Mesendoderm (in vitro differentiated cells): ENCODE results near the gene STPG1.

ENCODE experiments used
- DNase-seq: peaks from one replicate; pipeline ENCODE4 v3.0.0; 2013
- H2AK5ac ChIP-seq: 2 replicates; pipeline ENCODE4 v1.6.1; 2013; ENCODE audit warnings: low read length, inconsistent platforms
- H2BK120ac ChIP-seq: 2 replicates; pipeline ENCODE4 v1.6.1; 2013; ENCODE audit warnings: low read depth, mild to moderate bottlenecking, low read length, moderate library complexity, mixed read lengths
- H2BK15ac ChIP-seq: replicated peaks from 2 replicates; pipeline ENCODE4 v1.6.1; 2013; ENCODE audit warnings: low read depth, mild to moderate bottlenecking, moderate library complexity
- H2BK5ac ChIP-seq: 2 replicates; pipeline ENCODE4 v1.6.1; 2013; ENCODE audit warnings: low read length, inconsistent platforms
- H3K18ac ChIP-seq: 2 replicates; pipeline ENCODE4 v1.6.1; 2013; ENCODE audit warnings: mild to moderate bottlenecking, low read length, mixed read lengths
- H3K23ac ChIP-seq: one replicate; pipeline ENCODE4 v1.6.1; 2013; ENCODE audit warnings: low read length
- H3K27ac ChIP-seq: 2 replicates; pipeline ENCODE4 v1.5.1; 2013; ENCODE audit warnings: low read depth, mild to moderate bottlenecking, inconsistent platforms, low read length, moderate library complexity
- H3K27me3 ChIP-seq: 2 replicates; pipeline ENCODE4 v1.6.1; 2013; ENCODE audit warnings: low read length, control low read depth, mild to moderate bottlenecking, inconsistent platforms; ENCODE audit not compliant: insufficient read depth, poor library complexity
- H3K36me3 ChIP-seq: 2 replicates; pipeline ENCODE4 v1.6.1; 2013; ENCODE audit warnings: low read length, inconsistent platforms; ENCODE audit not compliant: control insufficient read depth, insufficient read depth
- H3K4ac ChIP-seq: one replicate; pipeline ENCODE4 v1.6.1; 2013; ENCODE audit warnings: low read depth, mild to moderate bottlenecking, low read length, moderate library complexity
- H3K4me1 ChIP-seq: 2 replicates; pipeline ENCODE4 v1.6.1; 2013; ENCODE audit warnings: low read depth, low read length, inconsistent platforms; ENCODE audit not compliant: control insufficient read depth
- H3K4me2 ChIP-seq: 2 replicates; pipeline ENCODE4 v1.6.1; 2013; ENCODE audit warnings: low read length
- H3K4me3 ChIP-seq: 2 replicates; pipeline ENCODE4 v1.5.1; 2013; ENCODE audit warnings: mild to moderate bottlenecking, low read length
- H3K56ac ChIP-seq: one replicate; pipeline ENCODE4 v1.6.1; 2013; ENCODE audit warnings: low read length
- H3K79me1 ChIP-seq: 2 replicates; pipeline ENCODE4 v1.6.1; 2013; ENCODE audit warnings: low read length, inconsistent platforms
- H3K79me2 ChIP-seq: 2 replicates; pipeline ENCODE4 v1.6.1; 2013; ENCODE audit warnings: mild to moderate bottlenecking, low read length; ENCODE audit not compliant: control insufficient read depth, insufficient read depth
- H3K9ac ChIP-seq: 2 replicates; pipeline ENCODE4 v1.6.1; 2013; ENCODE audit warnings: low read length, inconsistent platforms
- H4K5ac ChIP-seq: one replicate; pipeline ENCODE4 v1.6.1; 2013; ENCODE audit warnings: low read length
- H4K8ac ChIP-seq: one replicate; pipeline ENCODE4 v1.6.1; 2013; ENCODE audit warnings: low read depth, mild to moderate bottlenecking, control low read depth, low read length, moderate library complexity
- WGBS: extraction: QIAGEN DNeasy Blood & Tissue Kit; methylation state at CpG from one replicate; pipeline ENCODE4 v1.1.7; 2013; ENCODE audit warnings: low lambda C conversion rate, missing lambda C conversion rate; ENCODE audit not compliant: insufficient coverage; ENCODE audit errors: extremely low coverage; 5-methylcytosine and 5-hydroxymethylcytosine counted together

The STPG1 gene

GRCh38 chr1:24412408-24412807 lies 1.2 kb downstream of the STPG1 start:
- Histone ChIP-seq H3K79me1 (no peaks in the 10 kb centered on the region), H3K36me3 (no peaks in the 10 kb centered on the region), H2BK15ac (no peak overlapping the region), H3K4me1 (peaks cover 2% of the 10 kb centered on the region), H4K5ac (no peak overlapping the region), H3K4me2 (no peak overlapping the region), H3K79me2 (no peaks in the 10 kb centered on the region), H4K8ac (no peak overlapping the region), H3K27ac (no peak overlapping the region), H2BK5ac (no peak overlapping the region), H3K9ac (no peak overlapping the region), H2BK120ac (no peak overlapping the region), H3K4ac (no peak overlapping the region), H3K4me3 (no peak overlapping the region), H3K27me3 (no peaks in the 10 kb centered on the region), H2AK5ac (no peak overlapping the region), H3K23ac (no peak overlapping the region), H3K56ac (no peak overlapping the region), H3K18ac (no peak overlapping the region)
- no CpG with 5 or more reads among the region's 1 CpG for WGBS
- DNase-seq, result no peak

GRCh38 chr1:24411963-24412362 lies 1.6 kb downstream of the STPG1 start:
- no peak for DNase-seq
- no peaks in the 10 kb centered on the region for H3K27me3 ChIP-seq
- H2BK120ac ChIP-seq, result no peak overlapping the region
- H3K4me2 ChIP-seq, result no peak overlapping the region
- no peak overlapping the region for H3K9ac ChIP-seq
- H3K27ac ChIP-seq, result no peak overlapping the region
- H3K4me3 ChIP-seq, result no peak overlapping the region
- no CpG with 5 or more reads among the region's 6 CpGs for WGBS
- H3K36me3 ChIP-seq, result no peaks in the 10 kb centered on the region
- no peak overlapping the region for H4K5ac ChIP-seq
- H3K18ac ChIP-seq, result no peak overlapping the region
- no peak overlapping the region for H2AK5ac ChIP-seq
- H3K23ac ChIP-seq, result no peak overlapping the region
- H3K79me1 ChIP-seq, result no peaks in the 10 kb centered on the region
- H3K56ac ChIP-seq, result no peak overlapping the region
- no peak overlapping the region for H4K8ac ChIP-seq
- H3K4ac ChIP-seq, result no peak overlapping the region
- peaks cover 2% of the 10 kb centered on the region for H3K4me1 ChIP-seq
- H3K79me2 ChIP-seq, result no peaks in the 10 kb centered on the region
- H2BK5ac ChIP-seq, result no peak overlapping the region
- H2BK15ac ChIP-seq, result no peak overlapping the region

GRCh38 chr1:24410750-24411149 lies 2.8 kb downstream of the STPG1 start:
- no peaks in the 10 kb centered on the region for H3K4me1 ChIP-seq
- WGBS, result no CpG with 5 or more reads among the region's 7 CpGs
- no peak overlapping the region for H4K8ac ChIP-seq

GRCh38 chr1:24409535-24409934 lies 4.0 kb downstream of the STPG1 start:
- no peak overlapping the region for H2AK5ac ChIP-seq
- H3K4ac ChIP-seq, result no peak overlapping the region
- no peaks in the 10 kb centered on the region for H3K79me2 ChIP-seq
- H3K4me2 ChIP-seq, result no peak overlapping the region
- H3K79me1 ChIP-seq, result no peaks in the 10 kb centered on the region
- H3K27ac ChIP-seq, result no peak overlapping the region
- H2BK5ac ChIP-seq, result no peak overlapping the region
- H2BK120ac ChIP-seq, result no peak overlapping the region
- no peak overlapping the region for H4K8ac ChIP-seq
- DNase-seq, result no peak
- H3K56ac ChIP-seq, result no peak overlapping the region
- no peaks in the 10 kb centered on the region for H3K36me3 ChIP-seq
- H3K4me3 ChIP-seq, result no peak overlapping the region
- H4K5ac ChIP-seq, result no peak overlapping the region
- no peak overlapping the region for H3K23ac ChIP-seq
- no CpG with 5 or more reads among the region's 3 CpGs for WGBS
- no peaks in the 10 kb centered on the region for H3K27me3 ChIP-seq
- H3K4me1 ChIP-seq, result no peaks in the 10 kb centered on the region
- no peak overlapping the region for H3K9ac ChIP-seq
- no peak overlapping the region for H2BK15ac ChIP-seq
- H3K18ac ChIP-seq, result no peak overlapping the region

More at GRCh38 chr1:24410750-24411149, 2.8 kb downstream of the STPG1 start:
- H3K4me3 ChIP-seq, result no peak overlapping the region
- no peak overlapping the region for H2BK15ac ChIP-seq
- H3K27ac ChIP-seq, result no peak overlapping the region
- no peak overlapping the region for H3K9ac ChIP-seq
- H3K79me2 ChIP-seq, result no peaks in the 10 kb centered on the region
- H3K4me2 ChIP-seq, result no peak overlapping the region
- no peak overlapping the region for H4K5ac ChIP-seq
- H3K27me3 ChIP-seq, result no peaks in the 10 kb centered on the region
- H2BK5ac ChIP-seq, result no peak overlapping the region
- no peak overlapping the region for H3K18ac ChIP-seq
- H3K36me3 ChIP-seq, result no peaks in the 10 kb centered on the region
- no peak overlapping the region for H3K56ac ChIP-seq
- H3K79me1 ChIP-seq, result no peaks in the 10 kb centered on the region
- no peak overlapping the region for H3K4ac ChIP-seq
- DNase-seq, result no peak
- no peak overlapping the region for H2BK120ac ChIP-seq
- H2AK5ac ChIP-seq, result no peak overlapping the region
- H3K23ac ChIP-seq, result no peak overlapping the region

- Histone ChIP-seq H3K9ac (no peak overlapping the region), H3K4me3 (no peak overlapping the region), H3K79me1 (no peaks in the 10 kb centered on the region), H3K4ac (no peak overlapping the region), H4K8ac (no peak overlapping the region), H3K36me3 (no peaks in the 10 kb centered on the region), H3K27ac (no peak overlapping the region), H3K27me3 (no peaks in the 10 kb centered on the region), H3K79me2 (no peaks in the 10 kb centered on the region), H2BK15ac (no peak overlapping the region), H2BK5ac (no peak overlapping the region), H2BK120ac (no peak overlapping the region), H3K18ac (no peak overlapping the region), H3K4me2 (no peak overlapping the region), H2AK5ac (no peak overlapping the region), H3K4me1 (no peaks in the 10 kb centered on the region), H4K5ac (no peak overlapping the region), H3K23ac (no peak overlapping the region), H3K56ac (no peak overlapping the region)
- WGBS, result no CpG with 5 or more reads among the region's 1 CpG
- DNase-seq, result no peak
Observed at GRCh38 chr1:24406788-24407187, 6.8 kb downstream of the STPG1 start.

- Histone ChIP-seq H3K4ac (no peak overlapping the region), H4K5ac (no peak overlapping the region), H3K27ac (no peak overlapping the region), H3K36me3 (no peaks in the 10 kb centered on the region), H3K79me2 (no peaks in the 10 kb centered on the region), H3K18ac (no peak overlapping the region), H4K8ac (no peak overlapping the region), H3K56ac (no peak overlapping the region), H2BK15ac (no peak overlapping the region), H3K4me3 (no peak overlapping the region), H3K4me2 (no peak overlapping the region), H2BK5ac (no peak overlapping the region), H3K79me1 (no peaks in the 10 kb centered on the region), H3K27me3 (no peaks in the 10 kb centered on the region), H3K23ac (no peak overlapping the region), H3K9ac (no peak overlapping the region), H2AK5ac (no peak overlapping the region), H2BK120ac (no peak overlapping the region), H3K4me1 (no peaks in the 10 kb centered on the region)
- no peak for DNase-seq
- WGBS, result no CpG with 5 or more reads among the region's 4 CpGs
Observed at GRCh38 chr1:24403806-24404205, 9.8 kb downstream of the STPG1 start.
